ENCODE results near the gene B3GALT2. TPM values are rescaled to one million over a fixed set of nuclear protein-coding genes. Genes with fewer than 3 reads are reported as not detected.

Gene B3GALT2
- total RNA-seq, 1 experiment from 2014 or later, result not detected

- WGBS (ENCODE audit: extremely low coverage, insufficient read length, low lambda C conversion rate), result no CpG with 5 or more reads among the region's 3 CpGs
- Histone ChIP-seq H3K27me3 (ENCODE audit: insufficient read depth, low read length) (no peaks in the 10 kb centered on the region), H4K5ac (ENCODE audit: insufficient read length, low read depth, low read length) (no peak overlapping the region), H4K8ac (replicated peaks; ENCODE audit: insufficient read length, low read depth, low read length) (no peak overlapping the region), H2BK15ac (ENCODE audit: low read depth, low read length) (no peak overlapping the region), H3K4me2 (ENCODE audit: insufficient read depth, insufficient read length, low read length) (no peak overlapping the region), H3K14ac (ENCODE audit: insufficient read depth, low read length) (no peak overlapping the region), H3K4me1 (ENCODE audit: insufficient read depth, low read length) (no peaks in the 10 kb centered on the region), H2AFZ (ENCODE audit: low read length) (no peak overlapping the region), H4K91ac (ENCODE audit: insufficient read length, low read depth, low read length) (no peak overlapping the region), H4K20me1 (ENCODE audit: control insufficient read depth, insufficient read depth, insufficient read length) (no peaks in the 10 kb centered on the region), H3K4ac (ENCODE audit: low read depth, low read length) (no peak overlapping the region), H3T11ph (ENCODE audit: low read length) (no peak overlapping the region), H3K79me2 (ENCODE audit: insufficient read depth, low read length) (no peaks in the 10 kb centered on the region; the same call in 1 of the 2 replicates), H2BK120ac (ENCODE audit: low read depth, low read length, poor library complexity, severe bottlenecking) (no peak overlapping the region), H3K56ac (ENCODE audit: insufficient read length, low read depth, low read length) (no peak overlapping the region), H3K9me3 (ENCODE audit: control insufficient read depth, low read depth, low read length) (no peaks in the 10 kb centered on the region), H2BK20ac (ENCODE audit: low read depth, low read length, poor library complexity, severe bottlenecking) (no peak overlapping the region), H3K27ac (ENCODE audit: insufficient read length, low read depth, low read length) (no peak overlapping the region), H3K23me2 (ENCODE audit: insufficient read length, low read depth, low read length, poor library complexity, severe bottlenecking) (no peaks in the 10 kb centered on the region), H2BK5ac (ENCODE audit: insufficient read length, low read length) (no peak overlapping the region), H3K9ac (ENCODE audit: extremely low read depth, insufficient read length, low read length) (no peak overlapping the region), H3K79me1 (ENCODE audit: insufficient read depth, low read depth, low read length, poor library complexity, severe bottlenecking) (no peaks in the 10 kb centered on the region), H3K23ac (ENCODE audit: insufficient read length, low read depth, low read length) (no peak overlapping the region), H2AK5ac (ENCODE audit: insufficient read length, low read length) (no peak overlapping the region), H3K18ac (ENCODE audit: insufficient read length, low read depth, low read length) (no peak overlapping the region), H2BK12ac (ENCODE audit: insufficient read length, low read depth, low read length) (no peak overlapping the region)
- no peak for DNase-seq
- Mint-ChIP-seq H3K9me3 (no peaks in the 10 kb centered on the region), H3K36me3 (ENCODE audit: insufficient read depth in 1 of 3, low read depth in 3 of 3) (peaks cover 3 to 6% (median 4%) of the 10 kb centered on the region in 3 experiments; a peak in 6 of 7 replicates), H3K27me3 (ENCODE audit: low read depth) (no peaks in the 10 kb centered on the region), H3K27ac (no peak overlapping the region), H3K4me1 (no peaks in the 10 kb centered on the region), H3K4me3 (no peak overlapping the region)
- TF ChIP-seq, protein P1, sequence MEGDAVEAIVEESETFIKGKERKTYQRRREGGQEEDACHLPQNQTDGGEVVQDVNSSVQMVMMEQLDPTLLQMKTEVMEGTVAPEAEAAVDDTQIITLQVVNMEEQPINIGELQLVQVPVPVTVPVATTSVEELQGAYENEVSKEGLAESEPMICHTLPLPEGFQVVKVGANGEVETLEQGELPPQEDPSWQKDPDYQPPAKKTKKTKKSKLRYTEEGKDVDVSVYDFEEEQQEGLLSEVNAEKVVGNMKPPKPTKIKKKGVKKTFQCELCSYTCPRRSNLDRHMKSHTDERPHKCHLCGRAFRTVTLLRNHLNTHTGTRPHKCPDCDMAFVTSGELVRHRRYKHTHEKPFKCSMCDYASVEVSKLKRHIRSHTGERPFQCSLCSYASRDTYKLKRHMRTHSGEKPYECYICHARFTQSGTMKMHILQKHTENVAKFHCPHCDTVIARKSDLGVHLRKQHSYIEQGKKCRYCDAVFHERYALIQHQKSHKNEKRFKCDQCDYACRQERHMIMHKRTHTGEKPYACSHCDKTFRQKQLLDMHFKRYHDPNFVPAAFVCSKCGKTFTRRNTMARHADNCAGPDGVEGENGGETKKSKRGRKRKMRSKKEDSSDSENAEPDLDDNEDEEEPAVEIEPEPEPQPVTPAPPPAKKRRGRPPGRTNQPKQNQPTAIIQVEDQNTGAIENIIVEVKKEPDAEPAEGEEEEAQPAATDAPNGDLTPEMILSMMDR (conservative IDR thresholded peaks at IDR 0.05), result no peak
Measured at GRCh38 chr1:193229136-193229535, 42.7 kb upstream of the B3GALT2 start.
